Endodermal cell (in vitro differentiated cells): ENCODE data around the gene PDCD1. TPM values are rescaled to one million over a fixed set of nuclear protein-coding genes. Genes with fewer than 3 reads are reported as not detected.

Experiments
- DNase-seq: peaks from one replicate; pipeline ENCODE4 v3.0.0-alpha.2; 2017
- H3K27ac ChIP-seq: 2 replicates; pipeline ENCODE4 v1.5.1; 2013; ENCODE audit warnings: mild to moderate bottlenecking, low read depth, low read length, moderate library complexity
- H3K27me3 ChIP-seq: 2 replicates; pipeline ENCODE4 v1.6.1; 2013; ENCODE audit warnings: mild to moderate bottlenecking, low read length, moderate library complexity; ENCODE audit not compliant: insufficient read depth, control insufficient read depth, poor library complexity, severe bottlenecking
- H3K36me3 ChIP-seq: 2 replicates; pipeline ENCODE4 v1.7.0; 2013; ENCODE audit warnings: mild to moderate bottlenecking, low read length, moderate library complexity; ENCODE audit not compliant: control insufficient read depth, insufficient read depth
- H3K4me1 ChIP-seq: one replicate; pipeline ENCODE4 v1.7.0; 2013; ENCODE audit warnings: low read length; ENCODE audit not compliant: control insufficient read depth, insufficient read depth
- H3K4me3 ChIP-seq: 2 replicates; pipeline ENCODE4 v1.5.1; 2013; ENCODE audit warnings: mild to moderate bottlenecking, low read length, moderate library complexity
- H3K9ac ChIP-seq: 2 replicates; pipeline ENCODE4 v1.6.1; 2013; ENCODE audit warnings: mild to moderate bottlenecking, low read length, moderate library complexity; ENCODE audit not compliant: poor library complexity, severe bottlenecking; ENCODE audit errors: extremely low read depth
- H3K9me3 ChIP-seq: 2 replicates; pipeline ENCODE4 v1.6.1; 2013; ENCODE audit warnings: mild to moderate bottlenecking, low read length, moderate library complexity; ENCODE audit not compliant: control insufficient read depth
- H3K27ac Mint-ChIP-seq: 2 replicates; pipeline ENCODE4 v1.8.0; 2020; ENCODE audit warnings: mixed read lengths
- H3K27me3 Mint-ChIP-seq: 2 replicates; pipeline ENCODE4 v1.8.0; 2021; ENCODE audit warnings: mild to moderate bottlenecking, mixed read lengths; ENCODE audit not compliant: insufficient read depth
- H3K36me3 Mint-ChIP-seq: 2 replicates; pipeline ENCODE4 v1.8.0; 2020; ENCODE audit warnings: low read depth, mixed read lengths
- H3K4me1 Mint-ChIP-seq: 2 replicates; pipeline ENCODE4 v1.8.0; 2020; ENCODE audit warnings: mixed read lengths
- H3K4me3 Mint-ChIP-seq: 2 replicates; pipeline ENCODE4 v1.8.0; 2020; ENCODE audit warnings: mild to moderate bottlenecking, moderate library complexity, mixed read lengths
- H3K9me3 Mint-ChIP-seq: 2 replicates; pipeline ENCODE4 v1.8.0; 2020; ENCODE audit warnings: mild to moderate bottlenecking, mixed read lengths
- CTCF ChIP-seq: fragments of 200-600 bp; sonication (generic); conservative IDR thresholded peaks from 2 replicates; pipeline ENCODE4 v1.5.0; 2021; ENCODE audit warnings: antibody characterized with exemption, mild to moderate bottlenecking
- WGBS, 2 experiments: methylation state at CpG; one replicate each; pipeline versions ENCODE4 v1.1.5 to v1.1.7; 2013; ENCODE audit warnings: missing lambda C conversion rate in 2 of 2, mixed read lengths in 1 of 2; ENCODE audit not compliant: insufficient coverage in 1 of 2, insufficient read length in 1 of 2; 5-methylcytosine and 5-hydroxymethylcytosine counted together
- total RNA-seq, 2 donors: library from RNA; stranded (reverse); fragmentation: NEBNext Ultra II Directional in 1 of 2; extraction: Animal tissue kit (Norgen Biotek cat#: 25700) in 1 of 2; gene quantifications; 2 replicates in 1 of 2; 3 replicates in 1 of 2; pipeline ENCODE4 v1.2.1, GENCODE V29; 2021

PDCD1 gene
- total RNA-seq, 2 donors from 2014 or later, result 0.20 TPM; not detected in 1

- peaks cover 7% of the 10 kb centered on the region for H3K9me3 Mint-ChIP-seq
- H3K27ac ChIP-seq, result no peak overlapping the region
- no peaks in the 10 kb centered on the region for H3K4me1 Mint-ChIP-seq
- WGBS, 2 experiments, result 86 to 88% methylated on average over 1 to 3 of the region's 3 CpGs
- no peak for TF ChIP-seq CTCF
- no peaks in the 10 kb centered on the region for H3K4me1 ChIP-seq
- peaks cover 12% of the 10 kb centered on the region for H3K9me3 ChIP-seq
- DNase-seq, result no peak
- H3K4me3 Mint-ChIP-seq, result no peak overlapping the region
- no peaks in the 10 kb centered on the region for H3K27me3 Mint-ChIP-seq
- H3K4me3 ChIP-seq, result no peak overlapping the region
- H3K36me3 ChIP-seq, result no peaks in the 10 kb centered on the region
- no peak overlapping the region for H3K27ac Mint-ChIP-seq
- H3K36me3 Mint-ChIP-seq, result no peaks in the 10 kb centered on the region
- H3K9ac ChIP-seq, result no peak overlapping the region
- peaks cover 6% of the 10 kb centered on the region for H3K27me3 ChIP-seq
Measured at GRCh38 chr2:241865416-241865956, 6.8 kb upstream of the PDCD1 start.

GRCh38 chr2:241864850-241865213 lies 6.1 kb upstream of the PDCD1 start:
- no peak overlapping the region for H3K4me3 ChIP-seq
- WGBS, 2 experiments, result 92 to 97% methylated on average over 2 to 5 of the region's 5 CpGs
- H3K27ac Mint-ChIP-seq, result no peak overlapping the region
- no peak overlapping the region for H3K4me3 Mint-ChIP-seq
- H3K36me3 Mint-ChIP-seq, result no peaks in the 10 kb centered on the region
- peaks cover 7% of the 10 kb centered on the region for H3K9me3 Mint-ChIP-seq
- no peak for DNase-seq
- peaks cover 6% of the 10 kb centered on the region for H3K27me3 ChIP-seq
- no peaks in the 10 kb centered on the region for H3K4me1 ChIP-seq
- peaks cover 12% of the 10 kb centered on the region for H3K9me3 ChIP-seq
- TF ChIP-seq CTCF, result no peak
- H3K9ac ChIP-seq, result no peak overlapping the region
- H3K36me3 ChIP-seq, result no peaks in the 10 kb centered on the region
- H3K4me1 Mint-ChIP-seq, result no peaks in the 10 kb centered on the region
- no peak overlapping the region for H3K27ac ChIP-seq
- no peaks in the 10 kb centered on the region for H3K27me3 Mint-ChIP-seq

GRCh38 chr2:241864168-241864849 lies 5.6 kb upstream of the PDCD1 start:
- Histone ChIP-seq H3K27me3 (peaks cover 6% of the 10 kb centered on the region), H3K9me3 (peaks cover 12% of the 10 kb centered on the region), H3K36me3 (no peaks in the 10 kb centered on the region), H3K4me1 (no peaks in the 10 kb centered on the region), H3K9ac (no peak overlapping the region), H3K27ac (no peak overlapping the region), H3K4me3 (no peak overlapping the region)
- no peak for TF ChIP-seq CTCF
- Mint-ChIP-seq H3K9me3 (peaks cover 7% of the 10 kb centered on the region), H3K36me3 (no peaks in the 10 kb centered on the region), H3K4me1 (no peaks in the 10 kb centered on the region), H3K27me3 (no peaks in the 10 kb centered on the region), H3K27ac (no peak overlapping the region), H3K4me3 (no peak overlapping the region)
- no peak for DNase-seq
- WGBS, 2 experiments, result 60% methylated on average over 2 of the region's 2 CpGs; no CpG with 5 or more reads in 1 of the 2 experiments
